H54 (cell line): Measurements from ENCODE around the gene SLC7A11.
A peak's percentile ranks its signal among the peaks of the same experiment; 100 is the strongest.
"Not testable (repeated sequence)": the region's sequence is repeated elsewhere in the genome, so short reads cannot be mapped to it uniquely, and the experiment has no call there.

Experiments used
- DNase-seq: peaks from one replicate; pipeline ENCODE4 v3.0.0; 2011; ENCODE audit warnings: low spot score, mixed read lengths; ENCODE audit not compliant: insufficient read length
- FAIRE-seq: peaks from 3 replicates; lab custom pipeline; 2011; peaks lifted over from hg19 to GRCh38; lab: Jason Lieb, UNC
- POLR2A ChIP-seq: IDR thresholded peaks from 2 replicates; pipeline ENCODE4 v1.6.1; 2011; ENCODE audit warnings: low read depth, mild to moderate bottlenecking, low read length

Gene SLC7A11

DNA sequence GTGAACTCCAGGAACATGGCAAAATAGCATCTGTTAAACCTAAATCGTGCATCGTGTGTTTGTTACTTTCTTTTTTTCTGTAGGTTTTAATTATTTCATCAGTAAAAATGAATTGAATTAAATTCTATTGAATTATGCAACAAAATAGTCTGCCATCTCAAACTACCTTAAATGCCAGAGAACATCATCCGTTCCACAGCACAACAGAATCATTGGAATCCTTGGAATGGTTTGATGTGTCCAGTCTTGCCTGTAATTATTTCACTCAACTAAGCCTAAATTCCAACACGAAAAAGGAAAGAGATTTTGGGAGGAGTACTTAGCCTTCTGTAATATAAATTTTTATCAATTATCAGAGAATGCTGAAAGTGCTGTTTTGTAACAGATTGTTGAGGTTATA, 17.1 kb upstream of the SLC7A11 start:
- DNase-seq (no peak), FAIRE-seq (no peak)
- TF ChIP-seq POLR2A: no peak

DNA sequence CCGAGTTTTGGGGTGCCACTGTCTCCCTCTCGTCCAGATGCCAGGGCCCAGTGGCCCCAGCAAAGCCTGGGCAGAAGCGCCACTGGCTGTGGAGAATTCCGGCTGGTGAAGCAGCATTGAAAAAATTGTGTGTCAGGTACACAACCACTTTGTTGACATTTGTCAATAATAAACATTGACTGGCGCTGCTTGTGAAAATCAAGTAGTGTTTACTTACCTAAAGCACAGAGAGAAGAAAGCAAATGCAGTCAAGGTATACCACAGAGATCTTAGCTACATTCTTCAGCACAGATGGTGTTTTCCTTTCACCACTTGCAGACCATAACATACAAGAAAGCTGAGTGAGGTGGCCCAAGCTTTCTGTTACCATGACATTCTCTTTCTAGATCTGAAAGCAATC, 14.5 kb upstream of the SLC7A11 start:
- no peak for TF ChIP-seq POLR2A
- DNase-seq (no peak), FAIRE-seq (no peak)

DNA sequence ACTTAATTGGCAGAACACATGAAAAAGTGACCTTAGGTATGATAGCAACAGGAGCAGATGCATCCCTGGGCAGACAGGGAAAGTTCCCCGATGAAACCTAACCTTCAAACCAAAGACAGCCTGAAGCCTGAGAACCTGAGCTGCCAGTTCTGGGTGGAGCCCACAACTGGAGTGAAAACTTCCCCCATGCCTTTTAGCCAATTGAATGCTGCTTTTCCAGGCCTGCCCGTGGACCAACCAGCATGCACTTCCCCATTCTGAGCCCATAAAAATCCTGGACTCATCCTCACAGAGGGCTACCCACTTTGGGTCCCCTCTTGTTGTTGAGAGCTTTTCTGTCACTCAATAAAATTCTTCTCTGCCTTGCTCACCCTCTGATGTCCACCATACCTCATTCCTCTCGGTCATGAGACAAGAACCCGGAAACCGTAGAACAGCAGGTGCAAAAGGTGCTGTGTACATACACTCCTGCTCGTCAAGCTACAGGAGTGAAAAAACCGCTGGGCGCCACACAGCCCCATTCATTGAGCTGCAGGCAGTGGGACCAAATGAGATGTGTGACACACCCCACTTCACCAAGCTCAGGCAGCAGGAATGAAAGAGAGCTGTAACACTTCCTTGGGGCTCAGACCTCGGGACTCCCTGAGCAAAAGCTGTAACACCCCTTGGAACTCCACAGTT, 13.9 kb upstream of the SLC7A11 start:
- no peak for TF ChIP-seq POLR2A
- DNase-seq: no peak
- FAIRE-seq: no peak

DNA sequence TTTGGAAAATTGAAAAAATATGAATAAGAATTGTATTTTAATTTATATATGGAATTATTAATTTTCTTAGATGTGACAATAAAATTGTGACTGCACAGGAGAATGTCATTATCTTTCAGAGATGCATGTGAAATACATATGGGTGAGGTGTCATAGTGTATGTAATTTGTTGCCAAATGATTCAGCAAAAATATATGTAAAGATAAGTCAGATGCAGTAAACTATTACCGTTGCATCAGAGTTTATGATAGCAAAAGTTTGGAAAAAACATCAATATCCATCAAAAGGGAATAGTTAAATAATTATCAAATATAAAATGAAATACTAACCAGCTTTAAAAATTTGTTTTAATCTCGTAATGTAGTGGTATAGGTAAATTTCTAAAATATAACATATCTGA, 10.4 kb upstream of the SLC7A11 start:
- no peak for TF ChIP-seq POLR2A
- FAIRE-seq (no peak), DNase-seq (no peak)

- no peak for FAIRE-seq
- no peak for DNase-seq
Measured at GRCh38 chr4:138251938-138252337, 9.8 kb upstream of the SLC7A11 start.

DNA sequence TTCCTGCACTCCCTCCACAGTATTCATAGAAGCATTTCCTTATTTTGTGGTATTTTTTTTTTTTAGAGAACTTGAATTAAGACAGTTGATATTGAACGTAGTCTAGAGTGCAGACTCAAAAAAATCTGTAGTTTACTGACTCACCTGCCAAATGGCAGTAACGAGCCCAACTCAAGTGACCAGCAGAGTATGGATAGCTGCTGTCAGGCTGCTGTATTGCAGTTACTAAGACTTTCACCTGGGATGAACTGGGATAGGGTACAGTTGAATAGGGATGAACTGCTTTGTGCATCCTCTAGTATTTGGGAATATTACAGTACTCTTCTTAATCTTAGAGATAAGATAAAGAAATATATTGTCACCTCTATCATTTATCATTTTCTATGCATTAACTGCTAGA, 7.0 kb upstream of the SLC7A11 start:
- no peak for DNase-seq
- no peak for TF ChIP-seq POLR2A
- no peak for FAIRE-seq

More at GRCh38 chr4:138251938-138252337, 9.8 kb upstream of the SLC7A11 start:
- TF ChIP-seq POLR2A: no peak

- no peak for TF ChIP-seq POLR2A
- DNase-seq (no peak), FAIRE-seq (no peak)
Measured at GRCh38 chr4:138248058-138248457, 5.9 kb upstream of the SLC7A11 start.

- TF ChIP-seq POLR2A: no peak
- no peak for FAIRE-seq
- DNase-seq: no peak
Measured at GRCh38 chr4:138247643-138248042, 5.5 kb upstream of the SLC7A11 start.

DNA sequence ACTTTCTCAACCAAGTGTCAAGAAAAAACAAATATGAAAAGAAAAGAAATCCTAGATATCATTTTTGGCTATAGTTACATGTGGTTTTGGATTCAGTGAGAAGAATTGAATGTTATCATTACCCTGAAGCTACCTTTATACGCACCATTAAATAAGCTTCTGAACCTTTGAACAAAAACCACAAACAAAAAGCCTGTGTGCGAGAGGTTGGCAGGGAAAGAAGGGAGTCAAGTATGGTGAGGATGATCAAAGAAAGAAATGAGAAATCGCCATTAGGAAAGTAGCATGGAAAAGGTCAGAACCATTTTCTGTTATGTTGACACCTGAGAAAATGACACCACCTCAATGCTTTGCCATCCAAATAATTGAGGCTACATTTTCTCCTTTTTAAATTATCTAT, 1.2 kb upstream of the SLC7A11 start:
- DNase-seq: no peak
- no peak for FAIRE-seq
- TF ChIP-seq POLR2A: no peak

DNA sequence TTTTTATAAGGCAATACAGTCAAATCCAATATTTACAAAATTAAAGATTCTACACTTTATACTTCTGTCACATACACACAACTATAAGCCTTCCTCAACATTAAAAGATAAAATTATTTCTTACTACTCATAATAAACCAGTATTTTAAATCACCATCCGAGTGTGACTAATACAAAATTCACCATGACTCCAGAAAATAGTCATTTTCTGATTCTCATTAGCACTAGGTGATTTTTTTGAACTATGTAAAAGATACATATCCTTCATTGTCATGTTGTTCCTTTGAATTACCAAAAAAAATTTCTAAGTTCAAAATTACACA, 646 bp upstream of the SLC7A11 start:
- FAIRE-seq (no peak), DNase-seq (no peak)
- TF ChIP-seq POLR2A: no peak

DNA sequence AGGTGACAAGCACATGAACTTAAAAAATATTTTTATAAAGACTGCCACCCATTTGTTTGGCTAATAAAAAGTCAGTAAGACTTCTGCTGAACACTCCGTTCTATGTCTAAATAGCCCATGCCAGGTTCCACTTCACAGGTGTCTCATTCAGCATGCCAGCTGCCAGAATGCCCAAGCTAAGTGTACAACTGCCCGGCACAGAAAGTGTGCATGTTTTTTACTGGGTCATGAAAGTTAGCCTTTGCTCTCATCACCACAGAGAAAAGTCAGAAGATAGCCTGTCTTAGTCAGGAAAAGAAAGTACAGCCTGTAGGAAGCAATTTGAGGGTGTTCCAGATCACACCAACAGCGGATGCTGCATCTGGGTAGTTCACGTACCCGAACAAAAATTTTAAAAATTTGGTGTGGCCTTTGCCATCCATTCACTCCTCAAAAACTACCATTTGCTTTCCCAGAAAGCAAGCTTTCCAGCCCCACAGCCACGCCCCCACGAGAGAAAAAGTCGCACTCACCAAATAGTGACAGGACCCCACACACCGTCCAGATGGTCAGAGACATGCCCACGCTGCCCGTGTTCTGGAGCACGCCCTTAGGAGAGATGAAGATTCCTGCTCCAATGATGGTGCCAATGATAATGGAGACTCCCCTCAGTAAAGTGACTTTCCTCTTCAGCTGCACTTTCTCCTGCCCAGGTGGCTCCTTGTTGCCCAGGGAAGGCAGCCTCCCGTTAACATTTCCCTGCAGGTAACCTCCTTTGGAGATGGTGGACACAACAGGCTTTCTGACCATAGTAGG, 671 bp downstream of the SLC7A11 start:
- DNase-seq: no peak
- FAIRE-seq: no peak

GRCh38 chr4:138239491-138239890, 2.7 kb downstream of the SLC7A11 start:
- FAIRE-seq (no peak), DNase-seq (no peak)
- TF ChIP-seq POLR2A: no peak

More for the DNA sequence above, 671 bp downstream of the SLC7A11 start:
- peak; percentile 19; the same call in 1 of the 2 replicates for TF ChIP-seq POLR2A

DNA sequence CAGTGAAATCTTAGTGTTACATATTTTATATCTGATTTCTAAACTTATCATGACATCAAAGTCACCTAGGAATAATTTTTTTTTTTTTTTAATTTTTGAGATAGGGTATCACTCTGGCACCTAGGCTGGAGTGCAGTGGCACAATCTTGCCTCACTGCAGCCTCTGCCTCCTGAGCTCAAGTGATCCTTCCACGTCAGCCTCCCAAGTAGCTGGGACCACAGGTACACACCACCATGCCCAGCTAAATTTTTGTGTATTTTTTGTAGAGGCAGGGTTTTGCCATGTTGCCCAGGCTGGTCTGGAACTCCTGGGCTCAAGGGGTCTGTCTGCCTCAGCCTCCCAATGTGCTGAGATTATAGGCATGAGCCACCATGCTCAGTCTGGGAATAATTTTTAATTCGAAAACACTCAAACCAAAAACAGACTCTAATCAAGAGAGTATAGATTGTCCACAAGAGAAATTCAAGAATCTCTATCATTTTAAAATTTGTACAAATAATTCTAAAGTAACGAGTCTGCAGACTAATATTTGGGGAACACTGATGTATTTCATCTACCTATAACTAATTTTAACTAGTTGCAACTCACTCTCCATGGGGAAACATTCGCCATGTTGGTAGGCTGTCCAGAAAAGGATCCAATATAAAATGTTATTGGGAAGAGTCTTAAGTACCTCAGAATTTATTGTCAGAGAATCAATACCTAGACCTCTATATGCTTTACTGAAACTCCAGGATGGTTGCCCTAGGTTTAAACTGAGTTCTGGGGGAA, 3.4 kb downstream of the SLC7A11 start:
- DNase-seq (no peak), FAIRE-seq (no peak)
- no peak for TF ChIP-seq POLR2A

- FAIRE-seq: not testable (repeated sequence)
Measured at GRCh38 chr4:138237132-138237531, 5.0 kb downstream of the SLC7A11 start.

More at GRCh38 chr4:138237132-138237531, 5.0 kb downstream of the SLC7A11 start:
- DNase-seq: not testable (repeated sequence)
